GM18511 (cell line): ENCODE measurements around the gene CENPP.

Experiments
- ATAC-seq: cut with Tn5 transposase; IDR thresholded peaks from one replicate; pipeline ENCODE4 v1.9.1; 2021; ENCODE audit warnings: mild to moderate bottlenecking, moderate library complexity; ENCODE audit not compliant: unreplicated experiment

Gene CENPP

GRCh38 chr9:92648474-92648971 lies 322.8 kb downstream of the CENPP start:
- no peak for ATAC-seq

- ATAC-seq, result no peak
These were observed 323.3 kb downstream of the CENPP start for GRCh38 chr9:92649007-92649406.

- no peak for ATAC-seq
These were observed 324.5 kb downstream of the CENPP start for GRCh38 chr9:92650296-92650695.

- ATAC-seq, result no peak
These were observed 325.3 kb downstream of the CENPP start for GRCh38 chr9:92650839-92651621.

GRCh38 chr9:92652461-92652860 lies 326.7 kb downstream of the CENPP start:
- no peak for ATAC-seq

GRCh38 chr9:92654481-92655301 lies 328.9 kb downstream of the CENPP start:
- no peak for ATAC-seq

GRCh38 chr9:92655366-92655765 lies 329.6 kb downstream of the CENPP start:
- ATAC-seq, result no peak

- no peak for ATAC-seq
These were observed 330.3 kb downstream of the CENPP start for GRCh38 chr9:92655896-92656536.

GRCh38 chr9:92656537-92656925 lies 330.8 kb downstream of the CENPP start:
- ATAC-seq, result no peak

- ATAC-seq, result no peak
These were observed 331.7 kb downstream of the CENPP start for GRCh38 chr9:92657296-92658094.

GRCh38 chr9:92658176-92658575 lies 332.4 kb downstream of the CENPP start:
- no peak for ATAC-seq

GRCh38 chr9:92658611-92659010 lies 332.9 kb downstream of the CENPP start:
- no peak for ATAC-seq

- no peak for ATAC-seq
These were observed 333.8 kb downstream of the CENPP start for GRCh38 chr9:92659601-92660000.

- no peak for ATAC-seq
These were observed 334.5 kb downstream of the CENPP start for GRCh38 chr9:92660266-92660665.

GRCh38 chr9:92661127-92661526 lies 335.4 kb downstream of the CENPP start:
- no peak for ATAC-seq

- ATAC-seq, result no peak
These were observed 336.0 kb downstream of the CENPP start for GRCh38 chr9:92661743-92662142.

GRCh38 chr9:92663126-92663525 lies 337.4 kb downstream of the CENPP start:
- ATAC-seq, result no peak

- no peak for ATAC-seq
These were observed 338.2 kb downstream of the CENPP start for GRCh38 chr9:92663951-92664350.

GRCh38 chr9:92664394-92665152 lies 338.8 kb downstream of the CENPP start:
- peak; percentile 63 for ATAC-seq

GRCh38 chr9:92665836-92666235 lies 340.1 kb downstream of the CENPP start:
- no peak for ATAC-seq
